CD1c-positive myeloid dendritic cell (primary cell): ENCODE data around the gene CDH13.

Source experiments
- DNase-seq: peaks from one replicate; pipeline ENCODE4 v3.0.0-alpha.2; 2016; ENCODE audit errors: extremely low spot score

CDH13 gene

DNA sequence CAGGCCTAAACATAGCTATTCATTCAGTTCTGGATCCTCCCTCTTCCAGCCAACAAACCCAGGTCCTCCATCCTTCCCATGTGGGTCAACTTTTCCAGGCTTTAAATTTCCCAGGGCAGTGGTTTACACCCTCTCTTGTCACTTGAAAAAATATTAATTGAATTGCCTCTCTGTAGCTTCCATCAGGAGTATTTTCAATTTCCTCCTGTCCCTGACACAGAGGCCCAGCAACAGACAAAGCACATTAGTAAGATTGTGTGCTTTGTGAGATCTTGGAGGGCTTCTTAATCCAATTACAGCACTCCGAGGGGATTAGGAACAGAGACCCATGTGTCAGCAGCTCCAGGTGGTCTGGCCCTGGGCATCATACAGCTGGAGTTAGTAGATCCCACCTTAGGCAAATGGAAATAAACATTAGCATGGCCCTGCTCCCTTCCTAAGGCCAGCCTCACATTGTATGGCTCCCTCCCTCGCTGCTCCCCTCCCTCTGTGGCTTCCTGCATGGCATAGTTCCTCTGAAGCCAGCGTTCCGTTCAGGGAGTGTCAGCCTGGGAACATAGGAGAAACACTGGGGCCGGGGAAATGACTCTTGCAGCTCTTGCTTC, 1048.3 kb downstream of the CDH13 start:
- no peak for DNase-seq

DNA sequence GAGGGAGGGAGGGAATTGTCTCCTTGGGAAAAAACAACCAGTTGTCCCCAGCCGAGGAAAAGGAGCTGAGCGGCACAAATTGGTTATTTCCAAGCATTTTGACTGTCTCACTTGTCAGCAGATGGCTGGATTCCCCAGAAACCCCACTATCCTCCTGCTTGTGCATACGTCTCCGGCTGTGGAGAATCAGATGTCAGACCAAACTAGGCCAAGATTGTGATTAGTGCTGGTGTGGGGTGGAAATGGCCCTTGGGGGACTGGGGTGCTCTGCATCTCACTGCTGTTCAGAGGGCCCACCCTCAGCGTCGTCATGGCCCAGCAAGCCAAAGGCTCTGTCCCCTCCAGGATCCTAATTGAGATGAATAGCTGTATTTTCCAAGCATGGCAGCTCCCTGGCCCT, 1049.3 kb downstream of the CDH13 start:
- DNase-seq, result no peak

DNA sequence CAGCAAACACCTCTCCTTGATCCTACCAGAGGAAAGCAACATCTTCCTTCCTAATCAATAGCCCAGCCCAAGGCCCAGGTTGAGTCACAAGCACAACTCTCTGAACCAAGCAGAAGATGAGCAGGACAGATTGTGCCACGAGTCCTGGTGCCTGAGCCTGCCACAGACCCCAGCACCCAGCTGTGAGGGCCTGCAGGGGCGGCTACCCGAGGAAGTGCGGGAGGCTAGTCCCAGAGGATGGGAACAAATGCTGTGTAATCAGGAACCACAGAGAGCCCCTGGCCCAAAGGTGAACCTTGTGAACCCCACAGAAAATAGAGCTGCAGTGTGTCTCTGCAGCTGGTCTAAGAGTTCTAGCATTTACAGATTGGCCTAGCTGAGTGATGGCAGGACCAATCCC, 1054.2 kb downstream of the CDH13 start:
- no peak for DNase-seq

DNA sequence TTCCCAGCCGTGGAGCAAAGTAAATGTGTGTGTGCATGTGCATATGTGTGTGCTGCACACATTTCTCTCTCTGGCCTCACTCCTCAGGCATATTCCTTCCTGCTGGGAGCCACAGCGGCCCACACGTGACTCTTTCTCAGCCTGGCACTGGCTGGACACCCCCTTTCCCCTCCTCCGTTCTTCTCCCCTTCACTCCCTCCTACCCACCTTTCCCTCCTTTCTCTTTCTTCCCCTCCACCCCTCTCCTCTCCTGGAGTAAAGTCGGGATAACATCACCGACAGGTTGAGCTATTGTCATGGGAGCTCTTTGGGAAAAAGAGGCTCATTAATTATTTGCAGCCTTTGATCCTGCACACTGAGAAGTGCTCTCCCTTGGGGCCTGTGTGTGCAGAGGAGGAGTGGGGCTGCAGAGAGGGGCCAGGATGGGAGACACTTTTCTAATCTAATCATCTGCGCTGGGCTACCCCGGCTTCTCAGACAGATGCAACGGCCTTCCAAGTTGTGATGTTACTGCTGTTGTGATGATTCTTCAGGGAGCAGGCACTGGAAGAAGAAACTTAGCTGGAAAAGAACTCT, 1054.7 kb downstream of the CDH13 start:
- DNase-seq, result no peak

DNA sequence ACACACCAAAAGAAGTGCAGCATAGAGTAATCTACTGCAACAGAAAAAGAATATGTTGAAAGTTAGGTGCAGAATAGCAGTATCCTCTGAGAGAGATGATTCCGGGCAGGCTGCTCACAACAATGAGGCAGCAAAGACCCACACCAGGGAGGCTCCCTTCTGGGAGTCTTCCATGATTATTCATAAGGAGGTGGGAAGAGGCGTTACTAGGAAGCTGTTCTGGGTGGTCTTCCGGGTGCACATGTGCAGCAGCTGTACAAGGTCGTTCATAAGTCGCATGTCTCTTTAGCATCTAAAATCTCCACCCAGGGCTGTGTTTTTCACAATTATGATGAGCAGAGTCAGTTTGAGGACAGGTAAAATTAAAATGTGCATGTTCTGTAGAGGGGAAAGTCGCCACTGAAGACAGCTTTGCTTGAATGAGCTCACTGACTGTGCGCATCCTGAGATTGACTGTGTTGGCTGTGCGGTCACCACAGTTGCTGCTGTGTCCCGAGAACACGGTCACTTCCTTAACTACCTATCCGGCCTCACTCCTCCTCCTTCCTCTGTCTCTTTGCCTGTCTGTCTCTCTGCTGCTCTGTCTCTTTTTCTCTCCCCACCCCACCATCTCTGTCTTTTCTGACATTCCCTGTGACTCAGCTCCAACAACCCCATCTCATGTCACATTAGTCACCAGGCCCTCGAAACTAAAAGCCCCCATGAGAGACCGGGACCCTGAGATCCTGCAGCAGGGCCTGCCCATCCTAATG, 1055.5 kb downstream of the CDH13 start:
- DNase-seq, result no peak

DNA sequence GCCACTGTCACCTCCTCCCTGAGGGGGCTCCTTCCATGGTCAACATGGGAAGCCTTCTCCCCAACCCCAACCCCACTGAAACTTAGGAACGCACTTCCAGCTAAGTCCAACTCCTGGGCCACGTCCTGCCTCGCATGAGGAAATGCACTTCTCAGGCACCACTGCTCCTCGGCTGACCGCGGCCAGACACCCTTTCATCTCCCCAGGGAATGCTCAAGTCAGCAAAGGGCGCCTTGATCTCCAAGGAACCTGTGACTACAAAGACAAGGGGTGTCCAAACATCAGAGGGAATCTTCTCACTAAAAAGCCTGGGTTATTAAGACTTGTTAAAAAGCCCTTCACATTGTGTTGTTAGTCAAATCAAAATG, 1056.1 kb downstream of the CDH13 start:
- DNase-seq, result no peak

DNA sequence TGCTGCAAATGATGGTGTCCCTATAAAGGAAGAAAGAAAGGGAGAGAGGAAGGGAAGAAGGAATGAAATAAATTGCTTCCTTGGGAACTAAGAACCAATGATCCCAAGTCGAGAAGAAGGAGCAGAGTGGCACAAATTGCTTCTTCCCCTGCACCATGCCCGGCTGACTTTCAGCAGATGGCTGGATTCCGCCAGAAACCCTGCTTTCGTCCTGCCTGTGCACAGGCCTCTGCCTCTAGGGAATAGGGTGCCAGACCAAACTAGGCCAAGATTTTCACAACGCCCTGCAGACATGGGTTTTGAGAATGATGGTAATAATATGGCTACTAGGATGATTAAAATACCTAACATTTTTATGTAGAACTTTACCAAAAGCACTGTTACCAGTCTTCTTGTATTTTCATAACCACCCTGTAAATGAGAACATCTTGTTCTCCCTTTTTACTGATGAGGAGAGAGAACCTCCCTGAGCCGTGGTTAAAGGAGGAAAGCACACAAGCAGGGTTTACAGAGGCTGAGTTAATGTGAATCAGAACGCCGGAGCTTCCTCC, 1058.9 kb downstream of the CDH13 start:
- no peak for DNase-seq

DNA sequence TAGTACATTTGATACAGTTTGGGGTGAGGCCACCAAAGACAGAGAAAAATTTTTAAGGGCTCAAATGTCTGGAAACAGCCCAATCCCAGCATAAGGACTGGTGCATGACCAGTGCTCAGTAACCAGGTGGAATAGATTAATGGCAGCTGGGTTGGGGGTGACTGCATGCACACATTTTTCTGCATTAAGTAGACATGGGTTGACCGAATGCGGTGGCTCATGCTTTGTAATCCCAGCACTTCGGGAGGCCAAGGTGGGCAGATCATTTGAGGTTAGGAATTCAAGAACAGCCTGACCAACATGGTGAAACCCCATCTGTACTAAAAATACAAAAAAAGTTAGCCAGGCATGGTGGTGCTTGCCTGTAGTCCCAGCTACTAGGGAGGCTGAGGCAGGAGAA, 1060.0 kb downstream of the CDH13 start:
- DNase-seq, result no peak

DNA sequence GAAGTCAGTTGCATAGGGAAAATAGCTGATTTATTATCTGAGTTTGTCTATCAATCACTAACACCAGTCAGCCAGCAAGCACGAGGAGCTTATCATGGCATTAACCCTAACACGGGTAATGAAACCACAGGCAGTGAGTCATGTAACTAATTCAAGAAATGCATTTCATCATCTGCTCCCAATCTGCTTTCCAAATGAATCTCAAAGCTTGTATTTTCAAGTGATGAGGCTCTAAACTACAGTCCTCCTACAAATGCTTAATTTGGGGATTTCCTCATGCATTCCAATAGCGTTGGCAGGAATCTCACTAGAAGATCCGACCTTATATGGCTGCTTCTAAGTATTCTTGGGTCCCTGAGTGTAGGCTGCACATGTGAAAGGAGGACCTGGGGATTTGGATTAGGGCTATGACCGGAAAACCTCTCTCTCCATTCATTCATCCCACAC, 1062.6 kb downstream of the CDH13 start:
- peak; percentile 68 for DNase-seq

DNA sequence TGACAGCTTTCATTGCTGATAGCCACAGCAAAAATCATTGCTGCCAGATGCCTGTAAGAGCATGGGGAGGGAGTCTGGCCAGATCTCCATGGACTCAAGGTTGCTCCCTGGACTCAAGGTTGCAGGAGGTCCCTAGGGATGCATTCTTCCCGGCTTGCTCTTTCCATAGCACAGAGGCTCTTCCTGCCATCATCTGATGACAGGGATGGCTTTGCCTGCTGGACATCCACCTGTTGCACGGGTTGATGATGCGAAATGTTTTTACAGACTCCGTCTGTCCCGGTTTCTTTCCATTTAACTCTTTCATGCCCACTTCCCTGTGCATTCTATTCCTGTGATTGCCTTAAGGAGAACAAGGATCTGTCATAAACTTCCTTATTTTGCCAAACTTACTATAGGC, 1065.5 kb downstream of the CDH13 start:
- no peak for DNase-seq

DNA sequence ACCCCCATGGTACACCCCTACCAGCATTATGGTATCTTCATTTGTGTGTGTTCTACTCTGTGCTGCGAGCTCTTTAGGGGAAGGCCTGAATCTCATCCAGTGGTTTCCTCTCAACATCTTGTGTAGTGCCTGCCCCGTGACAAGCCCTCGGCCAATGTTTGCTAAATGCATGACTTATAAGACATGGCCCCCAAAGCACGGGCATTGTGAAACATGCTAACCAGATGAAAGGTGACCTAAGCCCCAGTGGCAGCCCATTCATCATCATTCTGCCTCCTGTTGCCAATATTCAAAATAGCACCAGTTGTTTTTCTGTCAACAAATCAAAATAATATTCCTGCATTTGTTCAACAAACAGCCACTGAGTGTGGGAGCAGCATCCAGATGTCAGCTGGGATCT, 1072.2 kb downstream of the CDH13 start:
- no peak for DNase-seq

DNA sequence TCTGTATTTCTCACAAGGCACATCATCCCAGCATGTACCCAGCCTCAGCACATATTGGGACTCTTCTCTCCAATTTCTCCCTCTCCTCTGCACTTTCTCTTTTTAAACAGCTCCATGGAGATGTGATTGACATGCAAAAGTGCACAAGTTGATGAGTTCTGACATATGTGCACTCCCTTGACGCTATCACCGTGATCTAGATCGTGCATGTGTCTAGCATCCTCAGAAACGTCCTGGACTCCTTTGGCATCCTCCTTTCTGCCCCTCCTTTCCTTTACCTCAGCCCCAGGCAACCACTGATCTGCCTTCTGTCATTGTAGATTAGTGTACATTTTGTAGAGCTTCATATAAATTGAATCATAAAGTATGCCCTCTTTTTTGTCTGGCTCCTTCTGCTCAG, 1073.0 kb downstream of the CDH13 start:
- DNase-seq, result no peak

DNA sequence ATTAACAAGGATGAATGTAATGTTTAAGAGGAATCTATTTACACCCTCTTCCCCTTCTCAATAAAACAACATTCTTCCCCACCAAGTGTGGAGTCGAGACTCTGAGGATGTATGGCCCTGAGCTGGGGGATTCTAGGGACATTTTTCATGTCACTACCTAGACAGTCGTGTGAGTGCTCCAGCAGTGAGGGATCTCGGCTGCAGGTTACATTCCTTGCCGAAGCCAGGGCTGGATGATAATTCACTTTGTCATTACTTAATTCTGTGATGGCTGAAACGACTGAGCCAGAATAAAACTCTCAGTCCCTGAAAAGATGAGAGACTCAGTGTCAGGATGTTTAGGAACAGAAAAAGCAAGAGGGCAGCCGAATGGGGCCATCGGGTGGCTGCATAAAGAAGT, 1074.1 kb downstream of the CDH13 start:
- DNase-seq, result no peak

DNA sequence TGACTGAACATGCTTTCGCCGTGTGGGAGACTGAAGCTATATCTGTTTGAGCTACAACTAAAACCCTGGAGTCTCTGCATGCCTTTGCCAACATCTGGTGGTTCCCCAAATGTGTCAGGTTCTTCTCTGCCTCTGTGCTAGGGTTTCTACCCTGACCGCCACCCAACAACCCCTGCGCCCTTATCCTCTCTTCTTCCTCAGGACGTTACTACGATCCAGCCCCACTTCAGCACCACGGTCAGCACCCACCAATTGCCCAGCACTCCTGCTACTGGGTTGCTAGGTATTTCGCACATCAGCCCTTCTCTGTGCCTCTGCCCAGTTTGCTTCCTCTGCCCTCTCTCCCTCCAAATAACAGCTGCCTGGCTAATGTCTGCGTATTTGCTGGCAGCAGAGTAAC, 1074.7 kb downstream of the CDH13 start:
- peak; percentile 12 for DNase-seq

DNA sequence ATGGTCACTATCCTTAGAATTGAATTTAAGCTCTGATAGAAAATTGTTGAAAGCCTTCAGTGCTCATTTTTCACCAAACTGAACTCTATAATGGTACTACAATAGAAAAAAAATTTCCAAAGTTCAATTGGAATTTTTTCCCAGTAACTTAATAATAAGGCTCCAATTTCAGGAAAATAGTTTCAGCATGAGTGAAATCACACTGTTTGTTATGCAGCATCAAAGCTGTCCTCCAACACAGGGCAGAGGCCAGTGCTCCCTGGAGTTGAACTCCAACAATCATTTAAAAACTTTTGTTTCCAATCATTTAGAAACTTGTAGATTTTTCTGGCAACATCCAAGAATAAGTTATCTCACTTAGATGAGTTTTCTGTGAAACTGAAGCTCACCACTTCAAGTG, 1077.9 kb downstream of the CDH13 start:
- no peak for DNase-seq

DNA sequence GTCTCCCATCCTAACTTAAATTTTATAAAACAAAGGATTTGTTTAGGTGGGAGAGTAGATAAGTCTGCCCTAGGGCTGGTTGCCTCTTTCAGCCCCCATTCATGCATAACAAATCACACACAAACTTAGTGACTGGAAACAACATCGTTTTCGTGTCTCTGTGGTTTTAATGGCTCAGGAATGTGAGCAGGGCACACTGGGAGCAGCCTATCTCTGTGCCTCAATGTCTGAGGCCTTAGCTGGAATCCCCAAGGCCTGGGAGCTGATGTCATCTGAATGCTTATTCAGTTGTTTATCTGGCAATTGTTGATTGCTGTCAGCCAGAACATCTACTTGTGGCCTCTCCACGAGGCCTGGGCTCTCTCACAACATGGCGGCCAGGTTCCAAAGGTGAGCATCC, 1079.1 kb downstream of the CDH13 start:
- DNase-seq, result no peak

DNA sequence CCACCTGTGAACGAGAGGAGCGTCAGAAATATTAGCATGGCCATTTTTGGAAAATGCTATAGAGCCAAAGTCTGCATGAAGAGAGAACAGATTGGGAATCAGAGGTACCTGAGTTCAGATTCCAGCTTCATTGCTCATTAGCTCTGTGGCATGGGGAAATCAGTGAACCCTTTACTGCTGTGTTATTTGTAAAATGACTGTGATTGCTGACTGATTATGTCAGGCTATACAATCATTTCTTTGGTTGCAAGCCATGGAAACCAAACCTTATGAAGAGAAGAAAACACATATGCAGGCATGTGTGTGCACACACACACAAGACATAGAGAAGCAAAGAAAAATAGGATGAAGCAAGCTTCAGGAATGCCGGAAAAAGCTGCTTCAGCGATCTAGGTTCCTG, 1079.6 kb downstream of the CDH13 start:
- DNase-seq, result no peak

DNA sequence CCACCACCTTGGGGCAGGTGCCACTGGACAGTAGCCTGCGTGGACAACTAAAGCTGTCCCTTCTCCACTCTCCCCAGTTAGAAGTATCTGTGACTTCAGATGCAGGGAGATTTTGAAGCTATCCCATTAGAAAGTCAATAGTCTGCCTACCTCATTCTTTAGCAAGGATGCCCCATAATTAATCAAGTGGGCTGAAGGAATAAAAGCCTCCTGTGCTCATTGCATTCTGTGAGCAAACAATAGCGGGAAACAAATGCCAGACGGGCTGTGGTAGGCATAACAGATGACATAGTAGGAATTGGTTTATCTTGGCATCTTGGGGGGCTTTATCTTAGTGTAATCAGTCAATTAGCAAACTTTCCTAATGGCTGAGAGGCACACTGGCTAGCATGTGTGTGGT, 1084.3 kb downstream of the CDH13 start:
- no peak for DNase-seq

DNA sequence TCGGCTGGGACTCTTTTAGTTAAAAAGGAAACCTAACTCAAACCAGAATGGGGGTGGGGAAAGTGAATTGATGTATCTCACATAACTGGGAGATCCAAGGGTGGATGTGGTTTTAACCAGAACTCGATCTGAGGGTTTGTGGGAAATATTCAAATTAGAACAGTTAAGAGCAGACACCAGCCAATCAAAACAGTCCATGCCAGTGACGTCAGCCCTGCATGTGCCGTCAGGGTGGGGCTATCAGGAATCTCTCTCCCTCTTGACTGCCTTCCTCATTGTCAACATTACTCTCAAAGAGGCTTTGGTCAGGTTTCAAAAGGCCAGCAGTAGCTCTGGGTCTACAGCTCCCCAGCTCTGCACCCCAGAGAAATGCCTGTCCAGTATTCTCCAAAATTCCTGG, 1086.8 kb downstream of the CDH13 start:
- no peak for DNase-seq

DNA sequence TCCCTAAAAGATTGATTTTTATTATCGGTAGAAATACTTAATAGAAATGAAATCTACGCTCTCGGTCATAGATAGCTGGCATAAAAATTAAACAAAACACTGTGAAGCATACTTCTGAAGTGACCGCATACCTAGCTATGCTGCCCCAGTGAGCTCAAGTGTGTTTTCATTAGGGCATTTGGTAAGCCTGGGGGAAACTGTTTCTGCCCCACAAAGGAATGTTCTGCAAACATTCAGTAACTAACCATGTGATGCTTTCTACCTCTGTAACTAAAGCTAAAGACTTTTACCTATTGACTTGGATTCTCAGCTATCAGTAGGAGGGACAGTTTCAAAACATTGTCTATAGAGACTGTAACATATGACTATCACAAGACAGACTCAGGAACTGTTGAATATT, 1087.5 kb downstream of the CDH13 start:
- DNase-seq, result no peak

DNA sequence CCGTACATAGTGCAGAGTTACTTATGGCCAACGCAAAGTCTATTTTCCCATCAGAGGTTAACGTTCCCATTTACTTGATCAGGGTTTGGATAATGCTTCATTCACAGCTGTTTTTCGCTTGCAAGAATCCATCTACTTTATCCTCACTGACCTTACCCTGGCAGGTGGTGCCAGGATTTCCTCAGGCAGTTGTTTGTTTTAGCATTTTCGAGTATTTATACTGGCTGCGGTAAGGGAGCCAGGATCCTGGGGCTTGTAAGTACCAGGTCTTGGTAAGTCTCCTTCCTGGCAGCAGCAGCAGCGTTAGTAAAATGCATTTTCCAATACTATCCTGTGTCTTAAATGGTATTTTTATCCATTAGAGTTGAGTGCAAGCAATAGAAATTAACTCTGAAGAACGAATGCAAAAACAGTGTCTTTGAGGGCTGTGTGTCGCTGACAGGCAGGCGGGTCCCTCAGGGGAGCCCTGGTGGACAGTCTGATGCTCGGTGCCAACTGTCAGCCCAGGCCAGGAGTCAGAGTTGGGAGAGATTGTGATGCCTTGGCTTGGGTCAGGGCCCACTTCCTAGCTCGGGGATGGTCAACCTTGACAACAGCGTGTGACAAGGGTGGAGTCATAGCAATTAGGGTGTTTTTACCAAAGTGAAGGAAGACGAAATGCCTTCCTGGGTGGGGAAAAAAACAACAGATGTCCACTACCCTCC, 1088.6 kb downstream of the CDH13 start:
- no peak for DNase-seq

DNA sequence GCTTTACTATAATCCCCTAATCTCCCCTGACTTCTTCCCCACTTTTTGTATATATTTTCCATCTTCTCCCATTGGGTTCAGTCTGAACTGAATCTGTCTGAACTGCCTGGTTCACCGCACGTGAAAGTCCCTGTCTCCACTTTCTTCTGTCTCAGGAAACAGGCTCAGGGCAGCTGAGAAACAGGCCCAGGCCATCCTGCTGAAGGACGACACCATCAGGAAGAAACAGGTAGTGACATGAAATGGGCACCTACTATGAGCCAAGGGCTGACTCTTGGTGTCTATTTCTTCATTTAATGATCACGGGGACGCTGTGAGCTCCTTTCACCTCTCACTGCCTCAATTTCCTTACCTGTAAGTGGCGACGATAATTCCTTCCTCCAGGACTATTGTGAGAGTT, 1090.5 kb downstream of the CDH13 start:
- no peak for DNase-seq

DNA sequence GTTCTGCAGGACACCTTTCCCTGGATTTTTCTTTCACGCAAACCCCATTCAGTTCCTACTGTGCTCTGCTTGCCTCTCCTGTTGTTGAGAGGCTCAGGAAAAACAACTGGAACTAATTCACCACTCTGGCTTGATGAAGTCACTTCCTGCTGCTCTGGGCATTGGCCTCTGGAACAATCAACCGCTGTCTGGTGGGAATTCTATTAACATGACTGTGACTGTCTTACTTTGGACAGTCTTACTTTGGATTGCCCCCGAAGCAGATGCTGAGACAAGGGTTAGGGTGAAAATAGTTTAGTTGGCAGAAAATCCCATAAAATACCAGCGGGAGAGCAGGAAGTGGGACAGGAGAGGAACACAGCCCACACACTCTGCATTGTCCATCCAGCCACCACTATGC, 1091.0 kb downstream of the CDH13 start:
- DNase-seq, result no peak
